GM23248 (cell line): ENCODE data around the gene NOTCH2.

Experiments used
- EZH2 ChIP-seq: fragments of 200-600 bp; sonication (generic); IDR thresholded peaks from 2 replicates; pipeline ENCODE4 v1.6.1; 2018; ENCODE audit warnings: antibody characterized with exemption, mild to moderate bottlenecking; ENCODE audit not compliant: insufficient read depth, poor library complexity, severe bottlenecking
- EZH2phosphoT487 ChIP-seq: fragments of 200-600 bp; sonication (generic); IDR thresholded peaks from 2 replicates; pipeline ENCODE4 v1.6.1; 2018; ENCODE audit warnings: antibody characterized with exemption, moderate library complexity, mild to moderate bottlenecking, low read depth; ENCODE audit not compliant: insufficient read depth

GRCh38 chr1:119874186-119874585 is 195.3 kb downstream of the NOTCH2 start:
- no peak for TF ChIP-seq EZH2phosphoT487
- TF ChIP-seq EZH2 = no peak
